ENCODE results near the gene POLR3E.

DNA sequence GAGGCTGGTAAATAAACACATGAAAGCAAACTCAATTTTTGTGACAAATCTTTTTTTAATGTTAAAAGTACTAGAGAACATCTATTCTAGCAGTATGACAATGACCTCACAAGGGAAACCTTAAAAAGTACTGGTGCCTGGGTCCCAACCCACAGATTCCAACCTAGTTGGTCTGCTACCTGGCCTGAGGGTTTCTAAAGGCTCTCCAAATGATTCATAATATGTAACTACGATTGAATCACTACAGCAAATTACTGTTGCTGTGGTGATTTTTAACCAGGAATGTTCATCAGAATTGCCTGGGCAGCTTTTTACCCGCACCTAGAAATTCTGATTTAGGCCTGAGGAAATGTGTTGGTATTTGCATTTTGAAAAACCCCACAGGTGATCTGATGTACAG, 51.1 kb downstream of the POLR3E start:
- TF ChIP-seq, protein P1, sequence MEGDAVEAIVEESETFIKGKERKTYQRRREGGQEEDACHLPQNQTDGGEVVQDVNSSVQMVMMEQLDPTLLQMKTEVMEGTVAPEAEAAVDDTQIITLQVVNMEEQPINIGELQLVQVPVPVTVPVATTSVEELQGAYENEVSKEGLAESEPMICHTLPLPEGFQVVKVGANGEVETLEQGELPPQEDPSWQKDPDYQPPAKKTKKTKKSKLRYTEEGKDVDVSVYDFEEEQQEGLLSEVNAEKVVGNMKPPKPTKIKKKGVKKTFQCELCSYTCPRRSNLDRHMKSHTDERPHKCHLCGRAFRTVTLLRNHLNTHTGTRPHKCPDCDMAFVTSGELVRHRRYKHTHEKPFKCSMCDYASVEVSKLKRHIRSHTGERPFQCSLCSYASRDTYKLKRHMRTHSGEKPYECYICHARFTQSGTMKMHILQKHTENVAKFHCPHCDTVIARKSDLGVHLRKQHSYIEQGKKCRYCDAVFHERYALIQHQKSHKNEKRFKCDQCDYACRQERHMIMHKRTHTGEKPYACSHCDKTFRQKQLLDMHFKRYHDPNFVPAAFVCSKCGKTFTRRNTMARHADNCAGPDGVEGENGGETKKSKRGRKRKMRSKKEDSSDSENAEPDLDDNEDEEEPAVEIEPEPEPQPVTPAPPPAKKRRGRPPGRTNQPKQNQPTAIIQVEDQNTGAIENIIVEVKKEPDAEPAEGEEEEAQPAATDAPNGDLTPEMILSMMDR (IDR thresholded peaks at IDR 0.05) = no peak
- no peak for TF ChIP-seq POLR2A (IDR thresholded peaks at IDR 0.05)

Data from breast epithelium (tissue), 3 donors.